ENCODE measurements around the gene RBMS1.

GRCh38 chr2:160494201-160494644 is 616 bp upstream of the RBMS1 start:
- TF ChIP-seq CTCF (IDR thresholded peaks at IDR 0.05) (no peak), POLR2A (IDR thresholded peaks at IDR 0.05) (no peak)
